GM10248 (cell line): ENCODE data around the gene DUSP1.

Experiments
- CTCF ChIA-PET: fragments of 300-600 bp; sonication (Branson Sonifier 250); formaldehyde crosslinking; extraction: SDS; loops from one replicate; lab custom pipeline; 2021; ENCODE audit warnings: antibody characterized with exemption; lab: Yijun Ruan, JAX
- POLR2A ChIA-PET: fragments of 350-650 bp; sonication (Branson Sonifier 250); formaldehyde crosslinking; extraction: SDS; loops from one replicate; lab custom pipeline; 2020; ENCODE audit warnings: antibody characterized with exemption; lab: Yijun Ruan, JAX
- DNase-seq: peaks from one replicate; pipeline ENCODE4 v3.0.0; 2012; ENCODE audit errors: extremely low spot score
- TF ChIP-seq, protein P1 (sequence below): IDR thresholded peaks from 2 replicates; pipeline ENCODE4 v1.5.1; 2012; ENCODE audit warnings: mild to moderate bottlenecking, low read depth; ENCODE audit errors: extremely low read depth, missing control alignments, control extremely low read depth

The DUSP1 gene, protein sequence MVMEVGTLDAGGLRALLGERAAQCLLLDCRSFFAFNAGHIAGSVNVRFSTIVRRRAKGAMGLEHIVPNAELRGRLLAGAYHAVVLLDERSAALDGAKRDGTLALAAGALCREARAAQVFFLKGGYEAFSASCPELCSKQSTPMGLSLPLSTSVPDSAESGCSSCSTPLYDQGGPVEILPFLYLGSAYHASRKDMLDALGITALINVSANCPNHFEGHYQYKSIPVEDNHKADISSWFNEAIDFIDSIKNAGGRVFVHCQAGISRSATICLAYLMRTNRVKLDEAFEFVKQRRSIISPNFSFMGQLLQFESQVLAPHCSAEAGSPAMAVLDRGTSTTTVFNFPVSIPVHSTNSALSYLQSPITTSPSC

DNA sequence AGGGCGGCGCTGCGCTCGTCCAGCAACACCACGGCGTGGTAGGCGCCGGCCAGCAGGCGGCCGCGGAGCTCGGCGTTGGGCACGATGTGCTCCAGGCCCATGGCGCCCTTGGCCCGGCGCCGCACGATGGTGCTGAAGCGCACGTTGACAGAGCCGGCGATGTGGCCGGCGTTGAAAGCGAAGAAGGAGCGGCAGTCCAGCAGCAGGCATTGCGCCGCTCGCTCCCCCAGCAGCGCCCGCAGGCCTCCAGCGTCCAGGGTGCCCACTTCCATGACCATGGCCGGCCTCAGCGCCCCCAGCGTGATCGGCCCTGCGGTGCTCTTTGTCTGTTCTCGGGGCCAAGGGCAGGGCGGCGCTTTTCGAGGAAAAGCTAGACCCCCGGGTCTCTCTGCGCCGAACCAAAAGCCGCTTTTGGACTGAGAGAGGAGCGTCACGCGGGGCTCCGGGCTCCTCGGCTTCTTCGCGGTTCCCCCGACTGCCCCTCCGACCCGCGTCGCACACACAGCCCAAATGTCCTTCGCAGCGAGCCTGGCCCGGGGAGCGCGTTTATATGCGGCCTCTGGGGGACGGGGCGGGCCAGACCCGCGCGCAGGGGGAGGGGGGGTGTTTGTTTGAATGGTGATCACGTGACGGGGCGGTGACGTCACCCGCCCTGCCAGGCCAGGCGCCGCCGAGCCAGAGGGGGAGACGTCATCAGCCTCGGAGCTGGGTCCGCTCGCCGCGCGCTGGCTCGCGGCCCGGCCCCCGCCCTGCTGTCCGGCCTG lies at the start of gene DUSP1:
DUSP1 (minus strand) TSS at position 521 of the 764 bp plus-strand sequence; CDS start at position 278, 243 bp downstream.
- POLR2A ChIA-PET, result interaction anchor here (0.5 to 2.6 kb wide), 31 partner anchors 9 to 1117 kb away, joined by 3 to 14 read pairs (median 6); partner anchors contain the start of genes CPEB4, EFCAB9 and ERGIC1
- CTCF ChIA-PET, result interaction anchor here (0.6 to 5.7 kb wide), 27 partner anchors 8 to 184 kb away, joined by 3 to 57 read pairs (median 5); no protein-coding TSS in a partner anchor
- TF ChIP-seq, protein P1, sequence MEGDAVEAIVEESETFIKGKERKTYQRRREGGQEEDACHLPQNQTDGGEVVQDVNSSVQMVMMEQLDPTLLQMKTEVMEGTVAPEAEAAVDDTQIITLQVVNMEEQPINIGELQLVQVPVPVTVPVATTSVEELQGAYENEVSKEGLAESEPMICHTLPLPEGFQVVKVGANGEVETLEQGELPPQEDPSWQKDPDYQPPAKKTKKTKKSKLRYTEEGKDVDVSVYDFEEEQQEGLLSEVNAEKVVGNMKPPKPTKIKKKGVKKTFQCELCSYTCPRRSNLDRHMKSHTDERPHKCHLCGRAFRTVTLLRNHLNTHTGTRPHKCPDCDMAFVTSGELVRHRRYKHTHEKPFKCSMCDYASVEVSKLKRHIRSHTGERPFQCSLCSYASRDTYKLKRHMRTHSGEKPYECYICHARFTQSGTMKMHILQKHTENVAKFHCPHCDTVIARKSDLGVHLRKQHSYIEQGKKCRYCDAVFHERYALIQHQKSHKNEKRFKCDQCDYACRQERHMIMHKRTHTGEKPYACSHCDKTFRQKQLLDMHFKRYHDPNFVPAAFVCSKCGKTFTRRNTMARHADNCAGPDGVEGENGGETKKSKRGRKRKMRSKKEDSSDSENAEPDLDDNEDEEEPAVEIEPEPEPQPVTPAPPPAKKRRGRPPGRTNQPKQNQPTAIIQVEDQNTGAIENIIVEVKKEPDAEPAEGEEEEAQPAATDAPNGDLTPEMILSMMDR, result peak; percentile 68
- DNase-seq, result peak; percentile 97

DNA sequence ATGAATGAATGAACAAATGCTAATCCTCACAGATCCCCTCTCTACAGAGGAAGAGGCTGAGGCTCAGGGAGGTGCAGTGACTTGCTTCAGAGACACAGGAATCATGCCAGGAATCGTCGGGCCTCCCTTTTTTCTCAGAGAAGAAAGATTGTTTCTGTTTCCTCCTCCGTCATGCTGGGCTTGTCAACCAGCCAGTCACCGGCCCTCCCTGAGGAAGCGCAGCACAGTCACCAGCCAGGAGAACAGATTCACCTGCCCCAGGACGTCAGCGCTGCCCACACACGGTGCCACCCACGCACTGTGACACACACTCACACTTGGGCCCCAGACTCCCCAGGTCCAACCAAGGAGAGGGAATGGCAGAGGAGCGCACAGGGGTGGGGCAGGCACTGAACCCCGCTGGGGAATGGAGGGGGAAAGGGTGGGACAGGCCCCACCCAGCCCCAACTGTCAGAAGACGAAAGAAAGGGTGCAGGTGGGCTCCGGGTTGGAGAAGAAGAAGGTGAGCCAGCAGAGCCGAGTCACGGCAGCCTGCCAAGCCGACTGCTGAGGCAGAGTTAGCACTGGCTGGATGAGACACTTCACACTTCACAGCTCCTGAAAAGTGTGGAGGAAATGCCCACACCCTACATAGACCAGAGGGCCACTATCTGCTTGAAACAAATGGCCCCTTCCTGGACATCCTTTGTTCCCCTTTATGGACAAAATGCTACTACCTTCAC lies 49.2 kb upstream of the DUSP1 start:
- CTCF ChIA-PET, result interaction anchor here (1.7 kb wide), 1 partner anchor 10 kb away, joined by 8 read pairs; no protein-coding TSS in a partner anchor
- DNase-seq, result no peak
- TF ChIP-seq, protein P1, result no peak
- POLR2A ChIA-PET, result no interaction called here

DNA sequence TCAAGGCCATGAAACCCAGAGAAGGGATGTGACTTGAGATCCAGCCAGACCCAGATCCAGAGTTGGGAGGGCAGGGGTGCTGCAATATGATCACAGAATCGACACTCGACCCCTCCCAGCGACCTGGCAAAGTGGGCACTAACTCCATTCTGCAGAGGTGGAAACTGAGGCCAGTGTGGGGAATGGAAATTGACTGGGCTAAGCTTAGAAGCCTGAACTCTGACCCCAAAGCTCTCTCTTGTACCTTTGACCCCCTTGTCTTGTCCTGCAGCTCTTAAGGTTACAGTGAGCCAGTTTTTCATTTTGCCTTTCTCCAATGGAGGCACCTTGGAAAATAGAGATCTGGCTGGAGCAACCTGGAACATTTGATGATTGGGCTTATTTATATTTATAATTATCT lies 48.6 kb upstream of the DUSP1 start:
- ChIA-PET CTCF (no interaction called here), POLR2A (no interaction called here)
- TF ChIP-seq, protein P1, result no peak
- DNase-seq, result no peak

DNA sequence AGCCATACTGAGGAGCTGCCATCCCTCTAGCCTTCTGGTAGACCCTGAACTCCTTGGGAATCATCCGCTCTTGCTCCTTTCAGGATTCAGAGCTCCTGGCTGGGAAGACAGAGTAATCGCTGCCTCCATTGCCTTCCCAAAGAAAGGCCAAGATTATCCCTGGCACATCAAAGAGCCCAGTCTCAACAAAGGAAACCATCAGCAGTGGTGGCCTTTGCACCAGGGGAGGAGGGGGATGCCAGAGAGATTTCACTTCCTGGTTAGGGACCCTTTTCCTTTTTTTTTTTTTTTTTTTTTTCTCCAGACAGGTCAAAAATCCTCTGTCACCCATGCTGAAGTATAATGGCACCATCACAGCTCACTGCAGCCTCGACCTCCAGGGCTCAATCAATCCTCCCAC lies 47.1 kb upstream of the DUSP1 start:
- POLR2A ChIA-PET, result interaction anchor here (0.7 kb wide), 1 partner anchor 49 kb away, joined by 5 read pairs; no protein-coding TSS in a partner anchor
- no peak for DNase-seq
- TF ChIP-seq, protein P1, result no peak
- CTCF ChIA-PET, result interaction anchor here (0.7 to 1.6 kb wide), 2 partner anchors 43 to 48 kb away, joined by 3 to 5 read pairs; partner anchors contain the start of gene DUSP1

DNA sequence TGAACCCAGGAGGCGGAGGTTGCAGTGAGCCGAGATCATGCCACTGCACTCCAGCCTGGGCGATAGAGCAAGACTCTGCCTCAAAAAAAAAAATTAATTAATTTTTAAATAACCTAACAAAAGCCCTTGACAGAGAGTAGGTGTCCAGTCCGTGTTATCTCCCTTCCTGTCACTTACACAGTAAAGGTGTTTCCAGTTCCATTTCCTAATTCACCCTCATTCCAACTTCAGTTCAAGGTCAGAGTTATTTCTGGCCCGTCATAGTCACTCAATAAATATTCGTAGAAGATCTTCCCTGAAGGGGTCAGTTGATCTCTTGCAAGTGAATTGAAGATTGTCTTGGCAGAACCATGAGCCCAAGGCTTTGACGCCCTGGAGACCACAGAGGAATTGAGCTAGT lies 46.7 kb upstream of the DUSP1 start:
- TF ChIP-seq, protein P1, result no peak
- DNase-seq, result no peak
- ChIA-PET CTCF (interaction anchor here (0.7 to 1.6 kb wide), 2 partner anchors 42 to 47 kb away, joined by 3 to 5 read pairs; partner anchors contain the start of gene DUSP1), POLR2A (no interaction called here)

DNA sequence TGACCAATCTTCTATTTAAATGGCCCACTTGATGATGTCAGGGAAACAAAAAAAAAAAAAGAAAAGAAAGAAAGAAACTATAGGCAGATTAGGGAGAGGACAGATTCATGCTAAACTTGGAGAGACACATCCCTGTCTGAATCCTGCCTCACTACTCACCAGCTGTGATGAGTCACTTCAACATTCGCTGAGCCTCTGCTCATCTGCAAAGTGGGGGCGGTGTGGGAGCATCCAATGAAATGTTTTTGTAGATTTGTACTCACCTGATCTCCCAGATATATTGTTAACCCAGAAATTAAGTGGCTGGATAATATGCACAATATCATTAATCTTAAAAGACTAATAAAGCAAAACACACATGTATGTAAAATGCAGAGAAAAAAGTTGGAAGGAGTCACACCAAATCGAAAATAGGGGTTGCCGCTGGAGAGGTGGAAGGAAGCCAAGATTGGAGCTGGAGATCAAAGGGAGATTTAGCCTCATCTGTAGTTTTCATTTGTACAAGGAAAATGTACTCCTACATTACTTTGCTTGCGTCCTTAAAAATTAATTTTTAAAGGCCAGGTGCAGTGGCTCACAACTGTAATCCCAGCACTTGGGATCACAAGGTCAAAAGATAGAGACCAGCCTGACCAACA lies 46.0 kb upstream of the DUSP1 start:
- ChIA-PET CTCF (interaction anchor here (0.9 to 1.6 kb wide), 3 partner anchors 19 to 46 kb away, joined by 3 read pairs; partner anchors contain the start of gene DUSP1), POLR2A (no interaction called here)
- TF ChIP-seq, protein P1, result no peak
- no peak for DNase-seq
